HG03139 (cell line): ENCODE measurements around the gene CACFD1.

Source experiments
- ATAC-seq: cut with Tn5 transposase; IDR thresholded peaks from one replicate; pipeline ENCODE4 v1.9.1; 2021; ENCODE audit not compliant: unreplicated experiment

Gene CACFD1

GRCh38 chr9:133478851-133479711, 19.3 kb downstream of the CACFD1 start, which contains the start of gene SLC2A6:
TSS of gene SLC2A6 (minus strand) at chr9:133479099. CDS start at chr9:133479059, 40 bp downstream.
- ATAC-seq = peak; percentile 70

GRCh38 chr9:133483611-133484010, 23.8 kb downstream of the CACFD1 start:
- no peak for ATAC-seq

GRCh38 chr9:133484671-133485437, 25.1 kb downstream of the CACFD1 start:
- ATAC-seq = no peak

DNA sequence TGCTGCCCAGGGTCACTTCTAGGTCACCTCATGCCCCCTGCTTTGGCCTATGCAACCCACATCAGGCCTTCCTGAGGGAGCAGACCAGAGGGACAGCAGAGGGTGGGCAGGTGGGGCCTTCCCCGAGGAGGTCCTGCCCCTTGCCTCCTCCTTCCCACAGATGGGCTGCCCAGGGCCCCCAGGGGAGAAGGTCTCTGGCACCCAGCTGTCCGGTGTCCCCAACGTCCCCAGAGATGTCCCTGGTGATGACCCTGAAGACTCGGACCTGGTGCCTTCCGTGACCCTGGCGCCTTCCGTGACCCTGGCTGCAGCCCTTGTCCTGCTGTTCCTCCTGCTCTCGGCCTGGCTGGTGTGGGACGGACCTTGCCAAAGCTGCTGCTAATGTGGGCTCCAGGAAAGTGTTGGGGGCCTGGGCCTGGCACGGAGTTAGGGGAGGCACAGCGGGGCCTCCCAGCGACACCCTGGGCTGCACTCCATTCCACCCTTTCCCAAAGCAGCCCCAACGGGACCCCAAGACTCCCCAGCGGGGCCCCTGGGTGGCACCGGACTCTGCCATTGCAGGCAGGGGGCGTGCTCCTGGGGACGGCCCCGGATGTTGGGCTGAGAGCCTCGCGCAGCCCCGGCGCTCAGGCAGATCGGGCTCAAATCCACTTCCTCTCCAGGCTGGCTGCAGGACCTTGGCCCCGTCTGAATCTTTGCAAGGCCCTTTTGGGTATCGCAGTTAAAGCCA, 25.9 kb downstream of the CACFD1 start:
- ATAC-seq = no peak

DNA sequence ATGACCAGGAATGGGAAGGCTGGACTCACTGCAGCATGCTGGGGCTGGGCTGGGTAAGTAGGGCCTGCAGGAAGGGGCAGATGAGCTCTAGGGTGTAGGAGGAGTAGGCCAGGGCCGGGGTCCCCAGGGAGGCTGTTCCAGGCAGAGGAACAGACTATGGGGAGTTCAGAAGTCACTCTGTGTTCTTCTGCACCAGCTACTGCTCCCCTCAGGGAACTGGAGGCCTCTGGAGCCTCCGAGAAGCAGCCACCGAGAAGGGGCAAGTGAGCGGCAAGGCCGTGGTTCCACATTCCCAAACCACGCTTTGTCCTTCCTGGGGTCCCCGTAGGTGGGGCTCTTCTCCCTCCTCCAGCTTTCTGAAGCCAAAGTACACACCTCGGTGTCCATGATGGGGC, 27.6 kb downstream of the CACFD1 start:
- ATAC-seq = no peak

DNA sequence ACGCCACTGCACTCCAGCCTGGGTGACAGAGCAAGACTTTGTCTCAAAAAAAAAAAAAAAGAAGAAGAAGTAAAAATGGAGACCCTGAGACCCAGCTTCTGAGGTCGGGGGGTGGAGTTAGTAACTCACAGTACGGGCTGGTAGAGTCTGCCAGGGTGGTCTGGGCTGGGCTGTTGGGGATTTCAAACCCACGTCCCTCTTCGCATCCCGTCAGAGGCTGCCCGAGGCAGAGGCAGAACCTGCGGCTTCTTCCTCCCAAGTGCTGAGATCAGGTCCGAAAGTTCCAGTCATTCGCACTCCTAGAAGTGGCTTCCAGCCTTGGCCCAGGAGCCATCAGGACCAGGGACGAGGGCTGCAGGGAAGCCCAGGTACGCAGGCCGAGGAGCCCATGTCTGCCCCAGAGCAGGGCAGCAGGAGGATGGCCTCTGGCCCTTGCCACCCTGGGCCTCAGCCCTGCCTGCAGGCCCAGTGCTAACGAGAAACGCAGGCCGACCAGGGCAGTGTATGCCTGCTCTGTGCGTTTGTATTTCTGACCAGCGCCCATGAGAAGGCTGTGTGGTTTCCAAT, 29.0 kb downstream of the CACFD1 start:
- no peak for ATAC-seq

DNA sequence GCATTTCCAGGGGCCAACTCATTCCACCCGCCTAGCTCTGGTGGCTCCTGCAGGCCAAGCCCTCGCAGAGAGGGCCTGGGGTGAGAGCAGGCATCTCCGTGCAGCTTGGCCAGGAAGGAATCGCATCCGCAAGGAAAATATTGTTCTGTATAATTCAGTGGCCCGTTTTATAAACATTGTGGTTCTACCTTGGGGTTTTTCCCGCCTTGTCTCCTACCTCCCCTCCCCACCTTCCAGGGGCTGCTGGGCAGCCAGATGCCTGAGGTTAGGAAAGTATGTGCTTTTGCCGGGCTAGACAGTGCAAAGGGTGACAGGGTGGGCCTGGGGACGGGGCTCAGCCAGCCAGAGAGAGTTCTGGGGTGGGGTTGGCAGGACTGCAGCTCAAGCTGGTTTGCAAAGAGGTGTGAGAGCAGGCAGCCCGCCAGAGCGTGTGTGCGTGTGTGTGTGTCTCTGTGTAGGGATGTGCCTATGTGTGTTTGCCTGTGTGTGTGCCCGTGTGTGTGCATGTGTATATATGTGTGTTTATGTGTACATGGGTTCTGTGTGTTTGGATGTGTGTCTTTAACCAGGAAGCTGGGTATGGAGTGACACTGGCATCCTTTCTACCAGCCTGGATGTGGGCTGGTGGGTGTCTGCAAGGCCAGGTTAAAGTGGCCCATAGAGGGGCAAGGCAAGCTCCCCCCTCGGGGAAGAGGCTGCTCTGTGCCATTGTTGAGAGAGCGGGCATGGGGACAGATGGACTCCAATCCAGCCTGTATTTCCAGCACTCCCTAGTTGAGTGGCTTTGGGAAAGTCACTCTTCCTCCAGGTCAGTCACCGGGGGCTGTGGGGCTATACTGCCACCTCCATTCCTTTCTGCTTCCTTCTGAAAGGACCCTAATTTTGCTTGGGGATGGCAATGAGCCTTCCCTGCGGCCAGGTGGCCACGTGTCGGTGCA, 29.7 kb downstream of the CACFD1 start:
- no peak for ATAC-seq

GRCh38 chr9:133490201-133490681, 30.5 kb downstream of the CACFD1 start:
- ATAC-seq = no peak

DNA sequence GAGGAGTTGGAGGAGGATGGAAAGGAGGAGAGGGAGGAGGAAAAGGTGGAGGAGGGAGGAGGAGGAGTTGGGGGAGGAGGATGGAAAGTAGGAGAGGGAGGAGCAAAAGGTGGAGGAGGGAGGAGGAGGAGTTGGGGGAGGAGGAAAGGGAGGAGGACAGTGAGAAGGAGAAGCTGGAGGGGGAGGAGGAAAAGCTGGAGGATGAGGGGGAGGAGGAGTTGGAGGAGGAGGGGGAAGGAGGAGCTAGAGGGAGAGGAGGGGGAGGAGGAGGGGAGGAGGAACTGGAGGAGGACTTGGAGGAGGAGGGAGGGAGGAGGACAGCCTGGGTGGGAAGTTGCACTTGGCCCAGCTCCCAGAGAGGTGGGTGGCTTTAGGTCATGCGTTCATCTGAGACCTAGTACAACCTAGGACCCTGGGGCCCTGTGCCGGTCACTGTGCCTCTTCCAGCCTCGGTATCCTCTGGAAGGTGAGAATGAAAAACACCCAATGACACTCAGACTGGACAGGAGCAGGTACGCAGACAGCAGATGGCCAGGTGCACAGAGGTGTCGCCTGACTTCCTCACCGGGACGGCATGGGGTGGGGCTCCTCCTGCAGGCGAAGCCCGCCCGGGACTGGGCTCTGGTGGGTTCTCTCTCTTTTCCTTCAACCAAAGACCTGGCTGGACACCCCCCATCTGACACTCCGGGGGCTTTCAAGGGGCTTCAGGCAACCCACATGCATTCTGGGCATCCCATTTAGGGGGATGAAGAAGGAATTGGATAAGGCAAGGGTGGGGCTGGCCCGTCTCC, 31.3 kb downstream of the CACFD1 start:
- no peak for ATAC-seq

DNA sequence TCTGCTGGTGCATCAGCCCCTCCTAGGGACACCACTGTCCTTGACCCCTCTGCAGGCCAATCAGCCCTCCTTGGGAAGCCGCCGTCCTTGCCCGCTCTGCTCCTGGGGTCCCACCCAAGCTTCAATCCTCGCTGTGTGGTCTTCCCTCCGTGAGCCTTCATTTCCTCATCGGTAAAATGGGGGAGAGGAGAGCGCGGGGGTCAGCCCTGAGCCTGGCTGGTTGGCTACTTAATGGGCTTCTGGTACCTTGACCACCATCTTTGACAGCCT, 31.8 kb downstream of the CACFD1 start:
- no peak for ATAC-seq

GRCh38 chr9:133492061-133493021, 32.6 kb downstream of the CACFD1 start:
- ATAC-seq = no peak

- no peak for ATAC-seq
These were observed 33.6 kb downstream of the CACFD1 start for GRCh38 chr9:133493428-133493827.

DNA sequence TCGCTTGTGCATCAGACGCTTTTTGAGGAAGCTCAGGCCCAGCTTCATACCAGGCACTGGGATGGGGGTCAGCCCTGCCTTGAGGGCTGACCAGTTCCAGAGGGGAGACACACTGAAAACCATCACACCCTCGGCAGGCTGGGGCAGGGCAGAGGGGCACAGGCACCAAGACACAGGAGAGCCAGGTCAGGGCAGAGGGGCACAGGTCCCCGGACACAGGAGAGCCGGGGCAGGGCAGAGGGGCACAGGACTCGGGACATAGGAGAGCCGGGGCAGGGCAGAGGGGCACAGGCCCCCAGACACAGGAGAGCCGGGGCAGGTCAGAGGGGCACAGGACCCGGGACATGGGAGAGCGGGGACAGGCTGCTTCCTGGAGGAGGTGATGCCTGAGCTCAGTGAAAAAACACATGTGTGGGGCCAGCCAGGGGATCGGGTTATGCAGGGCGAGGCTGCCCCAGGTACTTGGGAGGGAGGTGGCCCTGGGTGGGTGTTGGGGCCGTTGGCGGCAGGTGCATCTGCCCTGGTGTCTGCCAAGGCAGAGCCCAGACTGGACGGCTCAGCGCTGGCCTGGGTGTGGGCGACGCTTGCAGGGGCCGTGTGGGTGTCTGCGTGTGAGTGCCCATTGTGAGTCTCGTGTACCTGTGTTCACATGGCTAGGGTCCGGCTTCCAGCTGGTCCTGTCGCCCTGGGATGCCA, 34.2 kb downstream of the CACFD1 start:
- no peak for ATAC-seq

DNA sequence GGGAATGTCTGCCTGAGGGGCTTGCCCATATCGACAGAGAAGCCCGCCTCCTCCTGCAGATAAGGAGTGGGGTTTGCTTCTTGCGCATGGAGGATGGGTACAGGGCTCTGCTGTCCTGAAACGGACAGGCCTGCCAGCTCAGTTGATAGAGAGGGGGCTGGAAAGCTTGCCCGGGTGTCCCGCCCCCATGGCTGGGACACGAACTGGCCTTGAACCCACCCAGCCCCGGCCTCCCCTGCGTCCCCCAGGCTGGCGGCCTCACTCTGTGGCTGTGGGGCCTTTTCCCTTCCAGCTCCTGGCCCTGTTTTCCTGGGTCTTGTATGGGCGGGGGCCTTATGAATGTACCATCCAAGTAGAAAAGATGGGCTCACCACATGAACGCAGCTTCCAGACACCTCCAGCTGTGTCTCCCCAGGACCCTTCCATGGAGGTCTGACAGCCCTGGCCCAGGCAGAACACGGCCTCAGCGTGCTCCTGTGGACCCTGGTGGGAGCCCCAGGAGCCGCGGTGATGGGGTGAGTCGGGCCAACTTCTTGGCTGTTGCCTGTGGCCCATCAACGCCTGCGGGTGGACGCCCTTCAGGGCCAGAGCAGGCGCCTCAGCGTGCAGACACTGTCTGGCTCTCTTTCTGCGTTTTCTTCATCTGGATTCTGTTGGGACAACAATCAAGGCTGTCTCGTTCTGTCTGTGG, 35.0 kb downstream of the CACFD1 start:
- no peak for ATAC-seq

- no peak for ATAC-seq
These were observed 35.8 kb downstream of the CACFD1 start for GRCh38 chr9:133495327-133496293.
